Measurements from ENCODE around the gene HYDIN. TPM values are rescaled to one million over a fixed set of nuclear protein-coding genes. Genes with fewer than 3 reads are reported as not detected.

HYDIN gene
- total and polyA plus RNA-seq, 2 experiments from 2014 or later: 0.04 to 0.67 TPM

DNA sequence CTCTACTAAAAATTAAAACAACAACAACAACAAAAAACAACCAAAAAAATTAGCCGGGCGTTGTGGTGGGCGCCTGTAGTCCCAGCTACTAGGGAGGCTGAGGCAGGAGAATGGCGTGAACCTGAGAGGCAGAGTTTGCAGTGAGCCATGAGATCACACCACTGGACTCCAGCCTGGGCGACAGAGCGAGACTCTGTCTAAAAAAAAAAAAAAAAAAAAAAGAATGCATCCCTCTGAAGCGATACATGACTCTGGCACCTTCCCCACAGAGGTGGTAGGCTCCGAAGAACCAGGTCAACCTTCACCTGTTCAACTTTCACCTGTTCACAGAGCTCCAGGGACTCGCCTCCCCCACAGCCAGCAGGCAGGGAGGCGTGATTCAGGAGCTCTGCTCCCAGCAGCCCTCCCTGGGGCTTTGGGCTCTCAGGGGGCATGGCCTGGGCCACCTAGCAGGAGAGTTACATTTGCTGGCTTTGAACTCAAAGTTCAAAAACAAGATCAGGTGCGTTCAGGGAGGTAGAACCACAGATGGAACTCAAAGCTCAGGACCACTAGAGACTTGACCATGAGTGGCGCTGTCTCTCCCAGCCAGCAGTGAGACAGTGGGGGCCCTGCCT, 435.1 kb downstream of the HYDIN start:
- 96% methylated on average over 12 of the region's 12 CpGs for WGBS (ENCODE audit: low lambda C conversion rate, missing lambda C conversion rate)
- H2AFZ ChIP-seq: no peak overlapping the region
- TF ChIP-seq EZH2 (IDR thresholded peaks at IDR 0.05; ENCODE audit: borderline replicate concordance) (no peak), EZH2phosphoT487 (IDR thresholded peaks at IDR 0.05; ENCODE audit: low read depth, severe bottlenecking, unreplicated experiment) (no peak), CTCF (IDR thresholded peaks at IDR 0.05; ENCODE audit: poor library complexity) (no peak)
- H3K79me2 ChIP-seq: peaks cover 83% of the 10 kb centered on the region
- H3K27ac ChIP-seq: no peak overlapping the region
- DNase-seq (ENCODE audit: low spot score): no peak
- H3K4me3 ChIP-seq: no peak overlapping the region
- no peak overlapping the region for H3K4me2 ChIP-seq
- no peaks in the 10 kb centered on the region for H3K27me3 ChIP-seq
- no peaks in the 10 kb centered on the region for H3K9me2 ChIP-seq (replicated peaks; ENCODE audit: insufficient read depth)
- peaks cover 10% of the 10 kb centered on the region for H3K4me1 ChIP-seq (ENCODE audit: insufficient read depth)
- H4K20me1 ChIP-seq (ENCODE audit: insufficient read depth, poor library complexity, severe bottlenecking): peaks cover 35% of the 10 kb centered on the region
- H3K9me3 ChIP-seq (ENCODE audit: low read depth): no peaks in the 10 kb centered on the region
- H3K36me3 ChIP-seq (replicated peaks; ENCODE audit: insufficient read depth, low read depth): no peaks in the 10 kb centered on the region

- Histone ChIP-seq H3K36me3 (replicated peaks; ENCODE audit: insufficient read depth, low read depth) (no peaks in the 10 kb centered on the region), H3K4me2 (no peak overlapping the region), H3K79me2 (peaks cover 69% of the 10 kb centered on the region), H3K9me3 (ENCODE audit: low read depth) (no peaks in the 10 kb centered on the region), H4K20me1 (ENCODE audit: insufficient read depth, poor library complexity, severe bottlenecking) (peaks cover 36% of the 10 kb centered on the region), H3K4me1 (ENCODE audit: insufficient read depth) (no peaks in the 10 kb centered on the region), H3K27ac (no peak overlapping the region), H3K27me3 (no peaks in the 10 kb centered on the region), H2AFZ (no peak overlapping the region), H3K4me3 (no peak overlapping the region), H3K9me2 (replicated peaks; ENCODE audit: insufficient read depth) (no peaks in the 10 kb centered on the region)
- TF ChIP-seq CTCF (IDR thresholded peaks at IDR 0.05; ENCODE audit: poor library complexity): no peak
- TF ChIP-seq EZH2 (IDR thresholded peaks at IDR 0.05; ENCODE audit: borderline replicate concordance): no peak
- WGBS (ENCODE audit: low lambda C conversion rate, missing lambda C conversion rate): 91% methylated on average over 8 of the region's 8 CpGs
- DNase-seq (ENCODE audit: low spot score): no peak
These were observed 436.5 kb downstream of the HYDIN start for GRCh38 chr16:70793851-70794502.

GRCh38 chr16:70790815-70791214, 439.7 kb downstream of the HYDIN start:
- 71% methylated on average over 8 of the region's 8 CpGs for WGBS (ENCODE audit: low lambda C conversion rate, missing lambda C conversion rate)
- H3K79me2 ChIP-seq: peaks cover 37% of the 10 kb centered on the region
- H2AFZ ChIP-seq: no peak overlapping the region

GRCh38 chr16:70789595-70790447, 440.7 kb downstream of the HYDIN start:
- no peaks in the 10 kb centered on the region for H3K4me1 ChIP-seq (ENCODE audit: insufficient read depth)
- no peak for DNase-seq (ENCODE audit: low spot score)
- no peak overlapping the region for H3K27ac ChIP-seq
- no peaks in the 10 kb centered on the region for H3K9me2 ChIP-seq (replicated peaks; ENCODE audit: insufficient read depth)
- TF ChIP-seq EZH2phosphoT487 (IDR thresholded peaks at IDR 0.05; ENCODE audit: low read depth, severe bottlenecking, unreplicated experiment): no peak
- no peak for TF ChIP-seq CTCF (IDR thresholded peaks at IDR 0.05; ENCODE audit: poor library complexity)
- no peak for TF ChIP-seq EZH2 (IDR thresholded peaks at IDR 0.05; ENCODE audit: borderline replicate concordance)
- H4K20me1 ChIP-seq (ENCODE audit: insufficient read depth, poor library complexity, severe bottlenecking): peaks cover 30% of the 10 kb centered on the region
- H2AFZ ChIP-seq: no peak overlapping the region
- H3K9me3 ChIP-seq (ENCODE audit: low read depth): no peaks in the 10 kb centered on the region
- no peaks in the 10 kb centered on the region for H3K27me3 ChIP-seq
- WGBS (ENCODE audit: low lambda C conversion rate, missing lambda C conversion rate): 89% methylated on average over 16 of the region's 16 CpGs
- no peak overlapping the region for H3K4me2 ChIP-seq
- no peak overlapping the region for H3K4me3 ChIP-seq
- no peaks in the 10 kb centered on the region for H3K36me3 ChIP-seq (replicated peaks; ENCODE audit: insufficient read depth, low read depth)
- peaks cover 30% of the 10 kb centered on the region for H3K79me2 ChIP-seq

More at GRCh38 chr16:70790815-70791214, 439.7 kb downstream of the HYDIN start:
- H3K27ac ChIP-seq: no peak overlapping the region
- peaks cover 36% of the 10 kb centered on the region for H4K20me1 ChIP-seq (ENCODE audit: insufficient read depth, poor library complexity, severe bottlenecking)
- H3K4me1 ChIP-seq (ENCODE audit: insufficient read depth): no peaks in the 10 kb centered on the region
- H3K27me3 ChIP-seq: no peaks in the 10 kb centered on the region
- TF ChIP-seq EZH2phosphoT487 (IDR thresholded peaks at IDR 0.05; ENCODE audit: low read depth, severe bottlenecking, unreplicated experiment): no peak
- no peak overlapping the region for H3K4me3 ChIP-seq
- H3K9me3 ChIP-seq (ENCODE audit: low read depth): no peaks in the 10 kb centered on the region
- H3K9me2 ChIP-seq (replicated peaks; ENCODE audit: insufficient read depth): no peaks in the 10 kb centered on the region
- H3K4me2 ChIP-seq: no peak overlapping the region
- H3K36me3 ChIP-seq (replicated peaks; ENCODE audit: insufficient read depth, low read depth): no peaks in the 10 kb centered on the region
- DNase-seq (ENCODE audit: low spot score): no peak
